ENCODE results near the gene NEURL2.

NEURL2 gene

GRCh38 chr20:45921337-45922189 lies 30.6 kb upstream of the NEURL2 start:
- no peak overlapping the region for H3K27ac ChIP-seq
- no peak overlapping the region for H3K4me3 ChIP-seq

- Histone ChIP-seq H3K27ac (peak overlapping the region in 2 of 21 experiments; percentile 52 to 62), H3K4me3 (no peak overlapping the region)
Measured at GRCh38 chr20:45920462-45921336, 29.7 kb upstream of the NEURL2 start.

GRCh38 chr20:45919542-45920399 lies 28.8 kb upstream of the NEURL2 start:
- Histone ChIP-seq H3K4me3 (no peak overlapping the region), H3K27ac (peak overlapping the region in 2 of 21 experiments; percentile 52 to 62)

GRCh38 chr20:45918779-45919537 lies 27.9 kb upstream of the NEURL2 start:
- Histone ChIP-seq H3K27ac (peak overlapping the region in 5 of 21 experiments; percentile 4 to 77 (median 17)), H3K4me3 (no peak overlapping the region)

GRCh38 chr20:45918182-45918737 lies 27.3 kb upstream of the NEURL2 start:
- H3K27ac ChIP-seq = peak overlapping the region in 9 of 21 experiments; percentile 4 to 77 (median 33)
- no peak overlapping the region for H3K4me3 ChIP-seq

GRCh38 chr20:45917790-45918141 lies 26.8 kb upstream of the NEURL2 start:
- H3K4me3 ChIP-seq = no peak overlapping the region
- peak overlapping the region in 8 of 21 experiments; percentile 4 to 77 (median 33) for H3K27ac ChIP-seq

- Histone ChIP-seq H3K4me3 (no peak overlapping the region), H3K27ac (peak overlapping the region in 2 of 21 experiments; percentile 78 to 83)
Measured at GRCh38 chr20:45913116-45913515, 22.1 kb upstream of the NEURL2 start.

GRCh38 chr20:45912344-45912682 lies 21.3 kb upstream of the NEURL2 start:
- Histone ChIP-seq H3K4me3 (peak overlapping the region in 6 of 7 experiments; percentile 33 to 53 (median 42)), H3K27ac (peak overlapping the region in 19 of 21 experiments; percentile 29 to 86 (median 76))

GRCh38 chr20:45911486-45912343 lies 20.7 kb upstream of the NEURL2 start, which contains the start of gene PLTP:
Gene PLTP (minus strand): TSS chr20:45912155. CDS start chr20:45911452, 703 bp downstream.
- H3K27ac ChIP-seq = peak within 1 kb of the TSS in 20 of 21 experiments; percentile 29 to 86 (median 76)
- peak within 1 kb of the TSS; percentile 33 to 53 (median 46) for H3K4me3 ChIP-seq

GRCh38 chr20:45910670-45911485 lies 19.9 kb upstream of the NEURL2 start:
- H3K4me3 ChIP-seq = peak overlapping the region; percentile 33 to 53 (median 46)

GRCh38 chr20:45909817-45910669 lies 19.0 kb upstream of the NEURL2 start:
- Histone ChIP-seq H3K27ac (peak overlapping the region in 3 of 21 experiments; percentile 1 to 16 (median 5)), H3K4me3 (peak overlapping the region in 1 of 7 experiments; percentile 53)

More at GRCh38 chr20:45910670-45911485, 19.9 kb upstream of the NEURL2 start:
- peak overlapping the region in 20 of 21 experiments; percentile 29 to 86 (median 76) for H3K27ac ChIP-seq

GRCh38 chr20:45909336-45909808 lies 18.4 kb upstream of the NEURL2 start:
- Histone ChIP-seq H3K4me3 (no peak overlapping the region), H3K27ac (peak overlapping the region in 1 of 21 experiments; percentile 5)

- H3K4me3 ChIP-seq = no peak overlapping the region
- H3K27ac ChIP-seq = no peak overlapping the region
Measured at GRCh38 chr20:45908084-45908483, 17.1 kb upstream of the NEURL2 start.

- Histone ChIP-seq H3K27ac (no peak overlapping the region), H3K4me3 (no peak overlapping the region)
Measured at GRCh38 chr20:45907219-45907948, 16.4 kb upstream of the NEURL2 start.

Measured in skin epidermis (tissue), 12 donors.